NCI-H2196 treated with DMSO at 0.1 percent for 48 hours (cell line): ENCODE measurements around the gene KAT2B.
"Not testable (repeated sequence)": the region's sequence is repeated elsewhere in the genome, so short reads cannot be mapped to it uniquely, and the experiment has no call there.

Experiments used
- DNase-seq: peaks from one replicate; lab custom pipeline; 2025; ENCODE audit not compliant: unreplicated experiment; lab: John Stamatoyannopoulos, UW

KAT2B gene

DNA sequence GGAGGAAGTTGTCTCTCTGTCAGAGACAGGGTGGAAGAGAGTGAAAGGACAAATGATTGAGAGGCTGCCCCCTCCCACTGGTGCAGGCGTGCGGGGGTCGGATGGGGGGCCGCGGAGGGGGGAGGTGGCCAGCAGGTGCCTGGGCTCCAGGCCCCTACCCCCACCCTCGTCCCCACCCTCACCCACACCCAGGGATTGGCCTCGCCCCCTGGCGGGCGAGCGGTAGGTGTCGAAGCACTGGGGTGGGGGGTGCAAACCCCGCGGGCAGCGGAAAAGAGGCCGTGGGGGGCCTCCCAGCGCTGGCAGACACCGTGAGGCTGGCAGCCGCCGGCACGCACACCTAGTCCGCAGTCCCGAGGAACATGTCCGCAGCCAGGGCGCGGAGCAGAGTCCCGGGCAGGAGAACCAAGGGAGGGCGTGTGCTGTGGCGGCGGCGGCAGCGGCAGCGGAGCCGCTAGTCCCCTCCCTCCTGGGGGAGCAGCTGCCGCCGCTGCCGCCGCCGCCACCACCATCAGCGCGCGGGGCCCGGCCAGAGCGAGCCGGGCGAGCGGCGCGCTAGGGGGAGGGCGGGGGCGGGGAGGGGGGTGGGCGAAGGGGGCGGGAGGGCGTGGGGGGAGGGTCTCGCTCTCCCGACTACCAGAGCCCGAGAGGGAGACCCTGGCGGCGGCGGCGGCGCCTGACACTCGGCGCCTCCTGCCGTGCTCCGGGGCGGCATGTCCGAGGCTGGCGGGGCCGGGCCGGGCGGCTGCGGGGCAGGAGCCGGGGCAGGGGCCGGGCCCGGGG lies at the start of gene KAT2B:
Gene KAT2B, plus strand, starts transcription at position 682 of the 783 bp plus-strand sequence. Its CDS starts 32 bp downstream, at position 714.
- no peak for DNase-seq

DNA sequence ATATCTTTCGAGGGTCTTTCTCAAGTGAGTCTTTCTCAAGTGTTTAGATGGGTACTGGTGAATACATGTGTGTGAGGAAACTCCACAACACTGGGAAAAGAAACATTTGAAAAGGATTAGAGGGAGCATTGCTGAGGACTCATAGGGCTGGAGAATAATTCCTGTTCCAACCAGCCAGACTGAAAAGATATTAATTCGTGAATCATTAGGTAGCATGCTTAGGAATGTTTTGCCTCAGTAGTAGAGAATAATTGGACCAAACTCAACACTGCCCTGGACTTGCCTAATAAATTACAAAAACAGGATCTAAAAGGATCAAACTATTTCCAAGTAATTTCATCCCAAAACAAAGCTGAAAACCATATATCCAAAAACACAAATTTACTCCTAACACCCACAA lies 45.5 kb upstream of the KAT2B start:
- no peak for DNase-seq

DNA sequence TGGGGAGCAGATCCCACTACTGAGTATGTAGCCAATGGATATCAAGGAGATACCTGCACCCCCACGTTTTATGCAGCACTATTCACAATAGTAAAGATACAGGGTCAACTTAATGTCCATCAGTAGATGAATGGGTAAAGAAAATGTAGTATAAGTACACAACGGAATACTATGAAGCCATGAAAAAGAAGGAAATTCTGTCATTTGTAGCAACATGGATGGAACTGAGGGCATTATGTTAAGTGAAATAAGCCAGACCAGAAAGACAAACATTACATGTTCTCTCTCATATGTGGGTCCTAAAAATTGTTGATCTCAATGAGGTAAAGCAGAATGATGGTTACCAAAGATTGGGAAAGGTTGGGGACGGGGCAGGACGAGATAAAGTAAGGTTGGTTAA lies 42.7 kb upstream of the KAT2B start:
- DNase-seq = no peak

DNA sequence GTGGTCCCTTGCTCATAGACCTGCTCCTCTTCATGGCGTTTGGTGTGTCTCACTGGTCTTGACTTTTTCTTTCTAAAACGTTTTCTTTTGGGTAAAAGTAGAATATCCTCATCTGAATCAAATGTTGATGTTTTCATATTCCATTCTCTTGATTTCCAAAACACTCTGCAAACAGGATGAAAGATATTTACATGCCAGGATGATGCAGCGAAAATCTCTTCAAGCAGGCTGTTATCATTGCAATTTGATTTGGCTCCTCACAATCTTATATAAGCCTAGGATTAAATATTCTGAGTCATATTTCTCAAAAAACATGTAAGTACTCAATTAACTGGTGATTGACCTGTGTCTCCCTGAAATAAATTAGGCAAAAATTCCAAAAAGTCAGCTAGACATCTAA lies 38.3 kb upstream of the KAT2B start:
- no peak for DNase-seq

DNA sequence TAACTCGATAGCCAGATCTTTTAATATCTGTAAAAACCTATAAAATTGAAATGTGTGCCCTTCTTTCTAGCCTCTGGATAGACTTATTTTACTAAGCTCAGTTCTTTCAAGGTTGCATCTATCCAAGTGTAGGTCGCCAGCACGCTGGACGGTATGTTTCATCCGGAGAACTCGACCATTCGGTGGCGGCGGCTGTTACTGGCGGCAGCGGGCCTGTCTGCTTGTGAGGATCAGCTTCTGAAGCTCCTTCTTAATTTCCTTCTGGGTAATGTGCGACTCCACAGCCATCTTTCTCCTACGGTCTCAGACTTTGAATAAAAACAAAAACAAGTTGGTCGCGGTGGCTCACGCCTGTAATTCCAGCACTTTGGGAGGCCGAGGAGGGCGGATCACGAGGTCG lies 32.3 kb upstream of the KAT2B start:
- DNase-seq = no peak

DNA sequence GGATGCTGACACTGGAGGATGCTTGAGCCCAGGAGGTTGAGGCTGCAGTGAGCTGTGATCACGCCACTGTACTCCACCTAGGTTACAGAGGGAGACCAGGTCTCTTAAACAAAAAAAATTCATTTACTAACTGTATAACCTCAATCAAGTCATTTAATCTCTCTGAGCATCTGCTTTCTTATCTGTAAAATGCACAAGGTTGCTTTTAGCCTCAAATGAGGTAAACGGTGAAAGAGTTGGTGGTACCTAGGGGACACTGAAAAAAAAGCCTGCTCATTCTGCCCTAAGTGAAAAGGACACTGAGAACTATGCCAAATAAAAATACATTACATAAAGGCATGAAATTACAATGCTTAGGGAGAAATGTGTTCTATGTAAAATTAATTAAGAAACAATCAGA lies 31.6 kb upstream of the KAT2B start:
- DNase-seq = no peak

DNA sequence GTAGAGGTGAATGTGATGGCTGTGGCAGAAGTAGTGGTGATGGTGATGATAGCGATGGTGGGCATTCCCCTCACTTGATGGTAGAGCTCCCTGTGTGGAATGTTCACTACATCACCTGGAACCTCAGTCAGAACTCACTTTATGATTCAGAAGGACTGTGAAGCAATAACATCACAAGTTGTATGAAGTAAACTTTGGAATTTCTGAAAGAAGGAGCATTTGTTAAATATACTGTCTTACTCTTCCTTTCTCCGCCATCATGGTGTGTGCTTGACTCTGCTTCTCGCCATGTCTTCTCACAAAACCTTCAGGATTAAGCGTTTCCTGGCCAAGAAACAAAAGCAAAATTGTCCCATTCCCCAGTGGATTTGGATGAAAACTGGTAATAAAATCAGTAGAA lies 28.1 kb upstream of the KAT2B start, which contains the start of gene PP2D1:
Gene PP2D1, minus strand, starts transcription at position 101 of the 400 bp plus-strand sequence. CDS start 192 bp downstream, outside the sequence.
- DNase-seq = no peak

DNA sequence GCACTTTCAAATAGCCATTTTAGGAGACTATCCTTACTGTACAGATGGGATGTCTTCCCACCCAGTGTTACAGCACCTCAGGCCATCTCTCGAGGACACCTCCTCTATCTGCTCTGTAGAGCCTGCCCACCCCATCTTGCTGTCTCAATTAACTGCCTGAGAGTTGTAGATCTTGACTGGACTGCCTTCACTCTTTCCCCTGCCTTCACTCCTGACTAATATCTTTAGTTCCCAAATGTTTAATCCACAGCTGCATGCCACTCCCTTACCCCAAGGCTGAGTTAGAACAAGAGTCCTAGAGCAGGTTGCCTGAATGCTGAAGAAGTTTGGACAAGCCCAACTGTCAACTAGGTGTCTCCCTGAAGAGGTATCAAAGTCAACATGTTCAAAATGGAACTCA lies 26.9 kb upstream of the KAT2B start:
- no peak for DNase-seq

DNA sequence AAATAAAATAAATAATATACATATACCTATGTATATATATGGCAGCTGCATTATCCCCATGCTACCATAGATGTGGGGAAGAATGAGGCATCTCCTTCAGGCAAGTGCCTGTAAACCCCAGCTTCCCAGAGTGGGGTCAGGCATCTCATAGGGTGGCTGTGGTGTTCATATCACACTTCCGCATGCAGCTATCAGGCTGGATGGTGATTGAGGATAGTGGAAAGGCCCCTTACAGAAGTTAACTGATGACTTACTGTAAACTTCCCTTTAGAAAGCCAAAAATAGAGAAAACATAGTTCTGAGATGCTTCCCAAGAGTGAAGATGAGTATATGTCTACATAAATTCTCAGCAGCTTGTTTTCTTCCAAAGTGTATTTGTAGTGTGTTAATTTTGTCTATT lies 24.7 kb upstream of the KAT2B start:
- no peak for DNase-seq

DNA sequence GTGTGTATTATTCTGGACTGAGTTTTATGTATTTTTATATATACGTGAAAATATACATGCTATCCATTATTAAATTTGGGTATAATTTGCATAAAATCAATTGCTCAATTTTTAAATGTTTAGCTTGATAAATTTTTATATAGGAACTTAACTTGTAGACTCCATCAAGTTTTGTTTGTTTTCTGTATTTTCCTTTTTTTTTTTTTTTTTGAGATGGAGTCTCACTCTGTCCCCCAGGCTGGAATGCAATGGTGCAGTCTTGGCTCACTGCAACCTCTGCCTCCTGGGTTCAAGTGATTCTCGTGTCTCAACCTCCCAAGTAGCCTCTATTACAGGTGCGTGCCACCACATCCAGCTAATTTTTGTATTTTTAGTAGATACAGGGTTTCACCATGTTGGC lies 24.2 kb upstream of the KAT2B start:
- DNase-seq = not testable (repeated sequence)

DNA sequence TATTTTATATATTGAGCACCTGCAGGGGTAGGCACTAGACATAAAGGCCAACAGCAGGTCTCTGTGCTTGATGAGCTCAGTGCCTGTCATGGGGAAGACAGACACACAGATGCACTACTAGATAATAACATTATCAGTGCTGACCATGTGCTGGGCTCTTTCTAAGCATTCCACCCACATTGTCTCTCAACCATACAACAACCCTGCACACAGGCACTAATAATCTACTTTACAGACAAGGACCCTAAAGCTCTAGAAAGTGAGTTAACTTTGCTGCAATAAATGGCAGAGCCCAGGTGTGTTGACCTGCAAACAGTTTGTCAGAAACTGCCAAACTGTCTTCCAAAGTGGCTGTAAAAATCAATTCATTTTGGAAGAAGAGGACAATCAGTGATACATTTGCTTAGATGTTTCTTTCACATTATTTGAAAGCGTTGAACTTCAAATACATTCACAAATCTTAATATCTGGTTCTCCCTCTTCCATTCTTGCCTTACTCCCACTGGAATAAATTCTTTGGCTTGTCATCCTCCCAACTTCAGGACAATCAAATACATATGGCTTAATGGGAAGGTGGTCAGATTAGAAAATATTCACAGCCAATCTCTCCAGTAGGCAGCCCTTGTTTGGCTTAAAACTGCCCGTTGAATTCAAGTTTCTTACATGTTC lies 17.2 kb upstream of the KAT2B start:
- no peak for DNase-seq

DNA sequence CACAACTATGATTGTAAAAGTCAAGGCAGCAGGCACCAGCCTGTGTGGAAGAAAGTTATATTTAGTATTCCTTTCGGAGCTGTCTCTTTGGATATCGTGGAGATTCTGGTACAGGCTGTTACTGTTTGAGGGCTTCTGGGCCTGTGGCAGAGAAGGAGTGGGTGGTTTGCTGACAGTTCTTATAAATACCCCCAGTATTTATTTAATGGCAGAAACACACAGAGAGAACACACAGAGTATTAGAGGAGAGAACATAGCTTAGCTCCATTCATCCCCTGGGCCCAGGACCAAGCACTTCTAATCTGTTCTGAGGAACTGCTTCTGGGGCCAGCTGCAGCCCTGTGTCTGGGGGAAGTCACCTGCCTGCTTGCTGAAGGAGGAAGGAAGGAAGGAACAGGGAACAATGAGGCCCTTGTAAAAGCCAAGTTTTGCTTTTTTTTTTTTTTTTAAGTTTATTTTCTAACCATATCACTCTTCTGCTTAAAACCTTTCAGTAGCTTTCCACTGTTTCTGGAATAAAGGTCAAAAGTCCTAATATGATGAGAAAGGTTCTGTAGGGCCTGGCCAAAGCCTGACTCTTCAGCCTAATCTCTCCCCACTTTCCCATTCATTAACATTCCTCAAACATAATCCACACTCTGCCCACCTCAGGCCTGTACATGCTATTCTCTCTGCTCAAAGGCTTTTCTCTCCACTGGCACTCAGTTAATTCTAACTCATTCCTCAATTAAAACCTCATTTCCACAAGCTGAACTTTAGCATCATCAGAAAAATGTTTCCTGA lies 16.4 kb upstream of the KAT2B start:
- DNase-seq = no peak

DNA sequence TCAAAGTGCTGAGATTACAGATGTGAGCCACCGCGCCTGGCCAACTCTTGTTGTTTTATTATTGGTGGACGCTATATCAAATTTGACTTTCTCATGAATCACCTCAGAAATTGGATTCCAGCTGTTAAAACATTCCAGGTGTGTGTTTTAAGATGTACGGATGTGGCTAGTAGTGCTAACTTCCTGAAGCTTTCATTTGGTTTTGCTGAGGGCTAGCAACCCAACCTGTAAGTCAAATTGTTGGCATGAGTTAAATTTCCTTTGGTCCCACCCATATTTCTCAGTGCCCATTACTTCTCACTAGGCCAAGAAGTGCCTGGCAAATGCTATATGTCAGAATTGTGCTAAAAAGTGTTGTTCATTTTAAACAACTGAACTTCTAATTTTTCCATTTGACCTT lies 13.1 kb upstream of the KAT2B start:
- no peak for DNase-seq

DNA sequence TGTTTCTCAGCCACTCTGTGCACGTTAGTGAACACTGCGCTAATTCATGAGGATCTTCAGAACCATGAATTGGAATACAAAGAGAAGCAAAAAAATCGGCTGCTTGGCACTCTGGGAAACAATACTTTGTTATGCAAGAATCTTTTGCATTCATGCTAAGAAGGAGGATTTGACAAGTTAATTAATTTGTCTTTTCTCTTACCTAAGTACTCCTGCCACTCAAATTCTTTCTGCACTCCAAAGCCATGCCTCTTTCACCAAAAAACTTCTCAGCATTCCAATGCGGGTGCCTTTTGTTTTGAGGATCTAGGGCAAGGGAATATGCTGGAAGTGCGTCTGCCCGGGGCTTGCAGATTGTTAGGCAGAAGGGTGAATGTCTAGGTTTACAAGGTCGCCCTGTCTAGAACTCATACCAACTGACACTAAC lies 11.3 kb upstream of the KAT2B start:
- no peak for DNase-seq

DNA sequence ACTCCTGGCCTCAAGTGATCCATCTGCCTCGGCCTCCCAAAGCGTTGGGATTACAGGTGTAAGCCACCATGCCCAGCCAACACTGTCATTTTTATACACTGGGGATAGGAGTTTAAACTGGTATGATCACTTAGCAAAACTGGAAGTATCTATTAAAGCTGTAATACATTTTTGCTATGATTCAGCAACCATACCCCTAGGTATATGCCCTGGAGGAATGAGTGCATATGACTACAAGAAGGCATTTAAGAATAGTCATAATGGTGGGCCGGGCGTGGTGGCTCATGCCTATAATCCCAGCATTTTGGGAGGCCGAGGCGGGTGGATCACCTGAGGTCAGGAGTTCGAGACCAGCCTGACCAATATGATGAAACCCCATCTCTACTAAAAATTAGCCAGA lies 8.3 kb upstream of the KAT2B start:
- DNase-seq = not testable (repeated sequence)

DNA sequence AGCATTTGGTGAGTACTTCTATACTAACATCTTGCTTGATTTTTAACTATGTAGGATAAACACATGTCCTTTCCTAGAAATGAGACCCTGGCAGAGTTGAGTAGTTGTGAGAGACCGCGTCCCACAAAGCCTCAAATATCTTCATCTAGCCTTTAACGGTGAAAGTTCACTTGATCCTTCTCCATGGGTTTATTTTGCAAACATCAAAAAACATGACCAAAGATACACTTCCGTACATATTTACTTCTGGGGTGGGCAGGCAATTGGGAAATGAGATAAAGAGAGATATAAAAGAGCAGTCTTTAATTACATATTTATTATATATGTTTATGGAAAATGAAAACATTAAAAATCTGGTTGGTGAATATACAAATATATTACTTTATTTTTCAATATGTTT lies 5.2 kb upstream of the KAT2B start:
- no peak for DNase-seq

DNA sequence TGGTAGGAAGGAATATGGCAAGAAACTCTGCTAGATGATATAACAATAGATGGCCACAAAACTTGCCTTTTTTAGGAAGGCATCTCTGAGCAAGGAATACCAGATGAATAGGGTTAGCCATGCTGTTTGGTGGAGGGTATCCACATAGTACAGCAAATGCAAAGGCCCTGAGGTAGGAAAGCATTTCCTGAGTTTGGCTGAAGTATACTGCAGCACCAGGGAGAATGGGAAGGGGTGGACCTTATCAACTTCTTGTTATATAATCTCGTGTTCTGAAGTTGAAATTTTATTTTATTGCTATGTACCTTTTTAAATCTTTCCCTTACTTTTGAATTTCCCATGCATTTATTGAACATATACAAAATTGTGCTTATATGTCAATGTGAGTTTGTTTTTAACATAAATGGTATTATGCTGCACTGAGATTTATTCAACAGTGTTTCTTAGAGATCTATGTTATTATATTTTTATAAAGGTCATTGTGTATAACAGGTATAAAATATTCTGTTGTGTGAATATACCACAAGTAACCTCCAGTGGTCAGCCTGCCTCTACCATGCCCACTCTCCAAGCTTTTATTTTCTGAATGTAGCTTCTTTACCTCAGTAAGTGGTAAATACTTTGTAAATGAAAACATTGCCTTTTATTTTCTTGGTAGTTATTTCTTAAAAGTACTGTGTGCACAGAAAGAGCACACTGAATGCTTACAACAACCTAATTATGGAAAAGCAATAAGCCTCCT lies 2.8 kb upstream of the KAT2B start:
- no peak for DNase-seq

DNA sequence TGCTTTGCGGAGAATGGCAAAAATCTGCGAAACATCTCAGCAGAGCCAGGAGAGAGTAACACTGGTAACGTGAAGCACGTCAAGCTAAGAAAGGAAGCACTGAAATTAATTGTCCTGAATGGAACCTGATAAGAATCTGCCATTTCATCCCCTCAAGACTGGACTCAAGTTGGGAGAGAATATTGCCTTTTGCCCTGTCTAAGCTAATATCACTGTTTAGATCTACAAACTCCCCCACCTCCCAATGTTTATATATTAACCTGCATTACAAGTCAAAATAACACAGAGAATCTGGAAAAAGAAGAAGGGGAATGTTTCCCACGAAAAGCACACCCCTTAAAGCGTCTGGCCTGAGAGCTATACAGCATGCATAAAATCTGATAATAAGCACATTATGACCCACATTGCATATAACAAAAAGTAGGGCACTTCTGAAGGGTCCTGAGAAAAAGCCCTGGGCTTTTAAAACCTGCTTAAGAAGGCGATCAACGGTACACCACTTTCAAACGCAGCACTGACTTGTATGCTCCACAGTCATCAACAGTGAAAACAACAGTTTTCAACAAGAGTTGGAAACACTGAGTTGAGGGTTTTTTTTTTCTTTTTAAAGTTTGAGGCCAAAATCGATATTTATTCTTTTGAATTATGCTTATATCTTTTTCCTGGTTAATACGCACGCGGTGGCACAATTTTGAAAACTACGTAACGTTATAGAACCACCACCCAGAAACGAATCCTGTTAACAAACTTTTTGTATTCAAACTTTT lies 1.4 kb upstream of the KAT2B start:
- DNase-seq = no peak

DNA sequence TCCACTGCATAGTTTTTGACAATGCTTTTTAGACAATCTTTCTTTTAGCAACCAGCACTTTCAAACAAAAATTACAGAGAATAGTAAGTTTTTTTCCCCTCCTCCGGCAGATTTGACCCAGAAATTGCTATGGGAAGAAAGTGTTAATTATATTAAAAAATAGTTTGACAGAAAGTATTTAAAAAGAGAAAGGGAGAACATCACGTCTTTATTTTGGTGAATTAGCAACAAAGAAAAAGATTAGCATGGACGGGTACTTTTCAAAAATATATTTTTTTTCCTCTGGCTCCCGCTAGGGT lies 831 bp upstream of the KAT2B start:
- DNase-seq = no peak

DNA sequence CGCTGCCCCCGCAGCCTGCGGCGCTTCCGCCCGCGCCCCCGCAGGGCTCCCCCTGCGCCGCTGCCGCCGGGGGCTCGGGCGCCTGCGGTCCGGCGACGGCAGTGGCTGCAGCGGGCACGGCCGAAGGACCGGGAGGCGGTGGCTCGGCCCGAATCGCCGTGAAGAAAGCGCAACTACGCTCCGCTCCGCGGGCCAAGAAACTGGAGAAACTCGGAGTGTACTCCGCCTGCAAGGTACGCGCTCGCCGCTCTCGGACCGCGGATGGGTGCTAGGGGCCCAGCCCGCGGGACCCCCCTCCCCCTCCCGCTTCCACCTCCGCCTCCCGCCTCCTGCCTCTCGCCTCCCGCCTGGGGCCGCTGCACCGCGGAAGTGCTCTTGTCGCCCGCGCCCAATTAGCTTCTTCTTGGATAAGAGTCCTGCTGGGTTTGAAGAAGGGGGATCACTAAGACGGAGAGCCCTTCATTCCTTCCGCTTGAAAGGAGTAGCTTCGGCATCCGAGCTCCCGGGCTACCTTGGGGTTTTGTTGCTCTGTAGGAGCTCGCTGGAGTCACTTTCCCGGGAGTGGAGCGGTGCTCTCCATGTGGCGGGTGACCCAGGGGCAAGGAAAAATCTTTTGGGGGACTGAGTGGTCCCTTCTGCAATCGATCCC lies 426 bp downstream of the KAT2B start:
- DNase-seq = no peak
